Fibroblast of skin of right biceps (primary cell): ENCODE data around the gene ARAP3.

ENCODE experiments used
- DNase-seq: peaks from one replicate; pipeline ENCODE4 v3.0.0-alpha.2; 2013

ARAP3 gene

DNA sequence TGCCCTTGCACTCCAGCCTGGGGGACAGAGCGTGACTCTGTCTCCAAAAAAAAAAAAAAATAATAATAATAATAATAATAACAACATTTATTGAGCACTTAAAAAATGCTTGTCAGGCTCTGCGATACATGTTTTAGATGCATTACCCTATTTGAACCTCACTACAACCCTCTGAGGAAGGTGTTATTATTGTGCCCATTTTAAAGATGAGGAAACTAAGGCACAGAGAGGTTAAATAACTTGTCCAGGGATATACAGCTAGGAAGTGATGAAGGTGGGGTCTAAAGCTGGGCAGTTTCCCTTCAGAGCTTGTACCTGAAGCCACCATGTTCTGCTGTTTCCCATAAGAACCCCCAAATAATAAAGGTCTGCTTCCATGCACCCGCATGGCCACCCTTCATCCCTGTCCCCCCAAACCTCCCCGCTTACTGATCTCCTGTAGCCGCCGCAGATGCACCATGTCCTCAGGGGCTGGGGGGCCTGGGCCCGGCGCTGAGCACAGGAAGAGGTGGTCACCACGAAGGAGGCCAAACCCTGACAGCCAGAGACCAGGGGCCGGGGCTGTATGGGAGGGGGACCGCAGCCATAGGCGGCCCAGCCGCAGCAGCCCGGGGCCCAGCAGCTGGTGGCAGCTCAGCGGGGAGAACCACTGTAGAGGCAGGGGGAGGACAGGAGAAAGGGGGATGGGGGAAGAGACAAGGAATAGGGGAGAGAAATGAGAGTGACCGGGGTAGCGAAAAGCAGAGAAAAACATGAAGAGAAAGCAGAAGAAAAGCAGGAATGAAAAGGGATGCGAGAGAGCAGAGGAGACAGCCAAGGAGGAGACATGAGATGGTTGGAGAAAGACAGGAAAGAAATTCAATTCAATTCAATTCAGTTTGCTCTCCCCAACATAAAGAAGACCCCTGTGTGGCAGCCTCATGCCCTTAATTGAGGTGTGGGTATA is 15.8 kb downstream of the ARAP3 start:
- DNase-seq = no peak

DNA sequence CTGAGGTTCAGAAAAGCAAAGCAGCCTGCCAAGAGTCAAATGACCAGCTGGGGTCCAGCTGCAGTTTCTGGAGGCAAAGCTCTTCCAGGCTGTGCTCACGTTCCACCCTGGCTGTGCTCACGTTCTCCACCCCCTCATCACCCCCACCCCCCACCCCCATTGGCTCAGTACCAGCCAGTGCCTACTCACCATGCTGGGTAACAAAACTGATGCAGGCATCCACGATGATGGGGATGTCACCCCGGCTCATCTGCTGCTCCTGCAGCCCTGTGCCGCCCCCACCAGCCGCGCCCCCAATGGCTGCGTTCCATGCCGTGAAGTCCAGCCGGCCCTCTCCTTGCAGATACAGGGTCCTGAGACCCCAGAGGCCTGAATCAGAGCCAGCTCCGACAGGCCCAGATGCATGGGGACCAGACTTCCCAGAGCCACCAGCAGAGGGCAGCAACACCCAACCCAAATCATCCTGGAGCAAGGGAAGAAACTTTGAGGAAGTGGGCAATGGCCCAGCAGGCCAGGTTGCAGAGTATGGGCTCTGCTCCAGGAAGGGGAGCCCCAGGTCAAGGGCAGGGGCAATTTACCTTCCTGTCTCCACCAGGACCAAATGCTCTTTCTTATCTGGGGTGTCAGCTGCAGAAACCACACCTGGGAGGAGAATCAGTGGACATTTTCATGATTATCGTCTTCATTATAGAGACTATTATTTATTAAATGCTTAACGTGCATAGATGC is 17.1 kb downstream of the ARAP3 start:
- DNase-seq = peak; percentile 57

DNA sequence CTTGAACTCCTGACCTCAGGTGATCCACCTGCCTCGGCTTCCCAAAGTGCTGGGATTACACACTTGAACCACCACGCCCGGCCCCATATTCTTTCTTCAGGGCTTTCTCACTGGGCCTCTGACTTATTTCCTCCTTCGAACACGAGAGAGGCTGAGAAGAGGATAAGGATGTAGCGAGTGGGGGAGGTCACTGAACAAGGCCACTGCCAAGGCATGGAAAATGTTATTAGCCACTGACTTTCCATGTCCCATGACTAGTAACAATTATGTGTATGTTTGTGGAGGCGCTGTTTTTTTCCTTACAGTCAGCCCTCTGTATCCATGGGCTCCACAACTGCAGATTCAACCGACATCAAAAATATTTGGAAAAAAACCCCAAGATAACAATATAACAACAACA is 18.5 kb downstream of the ARAP3 start:
- DNase-seq = no peak

DNA sequence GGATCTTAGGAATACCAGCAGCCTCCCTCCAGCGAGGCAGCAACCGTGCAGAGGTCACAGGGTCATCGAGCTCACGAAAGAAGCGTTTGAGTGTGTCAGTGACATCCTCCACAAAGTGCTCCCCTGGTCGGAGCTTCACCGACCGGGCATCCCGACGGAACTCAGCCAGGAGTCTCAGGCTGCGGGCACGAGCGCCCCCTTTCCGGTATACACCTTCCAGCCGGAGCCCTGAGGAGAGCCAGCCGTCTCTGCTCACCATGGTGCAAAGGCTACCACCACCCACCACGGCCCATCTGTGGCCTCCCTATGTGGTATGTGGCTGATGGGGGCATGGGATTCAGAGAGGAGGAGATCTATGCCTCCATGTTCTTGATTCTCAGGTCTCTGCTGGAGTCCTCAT is 20.0 kb downstream of the ARAP3 start:
- DNase-seq = no peak

DNA sequence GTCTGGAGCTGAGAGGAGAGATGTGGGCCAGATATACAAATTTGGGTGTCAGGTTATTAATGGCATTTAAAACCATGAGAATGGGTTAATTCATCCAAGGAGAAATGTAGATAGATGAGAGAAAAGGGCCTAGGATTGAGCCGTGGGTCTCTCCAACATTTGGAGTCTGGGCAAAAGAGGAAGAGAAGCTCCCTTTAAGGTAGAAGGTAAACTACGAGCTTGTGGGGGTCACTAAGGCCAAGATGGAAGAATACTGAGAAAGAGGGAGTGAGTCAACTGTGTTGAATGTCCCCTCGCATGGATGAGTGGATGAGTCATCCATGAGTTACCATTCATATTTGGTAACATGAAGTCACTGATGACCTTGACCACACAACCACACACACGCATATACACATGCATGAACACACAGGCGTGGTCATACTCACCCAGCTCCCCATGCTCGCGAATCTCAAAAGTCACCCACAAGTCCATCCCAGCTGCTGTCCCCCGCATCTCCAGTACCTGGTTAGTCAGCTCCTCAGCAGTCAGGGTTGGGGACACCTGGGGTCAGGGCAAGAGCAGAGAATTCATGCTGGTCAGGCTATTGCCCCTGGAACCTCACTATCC is 24.0 kb downstream of the ARAP3 start:
- peak; percentile 95 for DNase-seq

DNA sequence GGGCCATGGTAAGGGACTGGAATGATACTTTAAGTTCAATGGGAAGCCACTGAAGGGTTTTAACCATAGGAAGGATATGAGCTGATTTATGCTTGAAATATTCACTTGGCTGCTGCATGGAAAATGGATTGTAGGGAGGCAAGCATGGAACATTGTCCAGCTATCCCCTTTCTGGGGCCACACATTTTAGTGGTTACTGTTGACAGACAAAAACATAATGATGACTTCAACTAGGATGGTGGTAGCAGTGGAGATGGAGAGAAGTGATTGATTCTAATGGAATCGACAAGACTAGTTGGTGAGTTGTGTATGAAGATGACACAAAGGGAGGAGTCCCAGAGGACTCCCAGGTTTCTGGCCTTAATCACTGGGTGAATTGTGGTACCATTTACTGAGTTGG is 24.6 kb downstream of the ARAP3 start:
- peak; percentile 58 for DNase-seq

DNA sequence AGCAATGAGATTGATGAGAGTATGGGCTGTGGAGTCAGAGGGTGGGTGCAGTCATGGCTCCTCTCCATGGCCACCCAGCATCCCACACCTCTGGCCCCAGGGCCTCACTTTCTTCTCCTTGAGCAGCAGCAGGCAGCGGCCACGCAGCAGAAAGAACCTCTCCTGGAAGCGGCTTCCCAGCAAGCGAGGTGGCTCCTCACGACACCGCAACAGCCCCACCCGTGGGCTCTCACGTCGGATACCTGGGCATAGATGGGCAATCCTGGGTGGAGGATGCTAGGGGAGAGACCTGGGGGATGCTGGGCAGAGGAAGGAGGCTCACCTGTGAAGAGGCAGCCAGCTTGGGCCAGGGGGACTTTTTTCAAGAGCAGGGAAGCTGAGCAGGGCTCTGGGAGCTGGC is 25.6 kb downstream of the ARAP3 start:
- DNase-seq = no peak

DNA sequence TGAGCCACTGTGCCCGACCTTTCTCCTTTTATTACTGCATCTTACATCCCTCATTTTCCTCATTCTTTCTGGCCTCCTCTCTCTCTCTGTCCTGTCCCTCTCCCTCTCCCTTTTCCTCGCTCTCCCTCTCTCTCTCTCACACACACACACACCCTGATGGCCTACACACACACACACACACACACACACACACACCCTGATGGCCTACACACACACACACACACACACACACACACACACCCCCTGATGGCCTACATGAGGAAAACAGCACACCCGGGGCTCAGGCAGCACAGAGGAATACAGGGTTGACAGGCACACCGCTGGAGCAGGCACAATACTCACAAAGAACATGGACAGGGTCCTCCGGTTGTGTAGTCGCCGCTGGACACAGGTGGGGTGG is 27.0 kb downstream of the ARAP3 start:
- DNase-seq = no peak

DNA sequence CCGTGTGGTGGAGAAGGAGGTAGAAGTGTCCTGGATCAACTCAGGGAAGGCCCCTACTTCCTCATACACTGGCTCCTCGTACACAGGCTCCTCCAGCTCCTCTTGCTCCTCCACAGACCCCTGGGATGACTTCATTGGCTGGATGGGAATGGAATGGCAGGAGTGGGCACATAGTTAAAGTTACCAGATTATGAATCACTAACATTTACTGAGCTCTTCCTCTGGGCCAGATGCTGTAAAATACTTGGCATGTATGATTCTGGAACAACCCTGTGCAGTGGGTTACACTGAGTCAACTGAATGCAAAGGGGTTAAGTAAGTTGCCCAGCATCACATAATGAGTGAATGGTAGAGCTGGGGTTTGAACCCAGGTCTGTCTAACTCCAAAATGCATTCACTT is 27.7 kb downstream of the ARAP3 start:
- peak; percentile 91 for DNase-seq

DNA sequence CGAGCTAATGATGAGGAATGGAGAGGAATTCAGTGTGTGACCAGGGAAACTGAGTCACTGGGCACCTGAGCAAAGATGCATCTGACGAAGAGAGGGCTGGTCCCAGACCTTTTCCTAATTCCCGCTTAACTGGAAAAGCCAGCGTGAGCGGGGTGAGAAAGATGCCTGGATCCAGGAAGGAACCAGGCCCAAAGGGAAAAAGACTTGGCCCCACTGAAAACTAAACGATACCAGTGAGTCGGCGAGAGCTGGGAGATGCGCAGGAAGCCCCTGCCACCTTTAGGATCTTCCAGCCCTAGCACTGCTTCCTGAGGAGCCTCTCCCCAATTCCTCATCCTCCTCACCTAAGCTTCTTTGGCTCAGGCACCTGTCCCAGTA is 30.3 kb downstream of the ARAP3 start:
- DNase-seq = no peak

DNA sequence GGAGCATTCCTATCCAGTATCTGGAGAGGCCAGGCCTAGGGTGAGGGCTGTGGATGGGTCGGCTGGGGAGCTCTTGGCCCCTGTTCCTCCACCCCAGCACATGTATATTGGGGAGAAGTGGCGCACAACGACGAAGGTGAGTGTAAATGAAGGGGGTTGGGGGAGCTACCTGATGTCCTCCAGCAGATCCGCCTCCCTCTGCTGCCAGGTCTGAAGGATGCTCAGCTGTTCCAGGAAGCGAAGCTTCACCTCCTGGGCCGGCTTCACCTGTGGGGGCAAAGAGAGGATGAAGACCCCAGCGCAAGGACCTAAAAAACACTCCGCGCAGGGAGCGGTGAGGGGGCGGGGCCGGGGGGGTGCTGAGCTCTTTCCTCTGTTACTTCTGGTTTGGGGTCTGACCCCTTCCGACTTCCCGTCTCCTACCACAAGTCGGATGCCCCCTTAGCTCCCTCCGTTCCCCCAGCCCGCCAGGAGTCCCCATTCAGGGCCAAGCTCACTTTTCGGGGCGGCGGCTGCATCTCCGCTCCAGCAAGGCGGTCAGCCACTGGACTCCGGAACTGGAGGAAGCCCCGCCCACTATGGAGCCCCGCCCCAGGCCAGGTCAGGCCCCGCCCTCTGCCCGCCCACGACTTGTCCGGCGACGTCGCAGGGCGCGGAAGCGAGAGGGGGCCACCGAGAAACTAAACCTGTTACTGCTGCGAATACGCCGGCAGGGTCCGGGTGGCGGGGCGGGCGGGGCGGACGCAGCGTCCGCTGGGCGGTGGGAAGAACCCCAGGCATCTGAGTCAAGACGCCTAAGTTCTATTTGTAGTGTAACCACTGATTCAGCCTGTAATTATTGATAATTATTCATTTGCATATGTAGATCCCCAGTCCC is 30.9 kb downstream of the ARAP3 start, which contains the start of gene FCHSD1:
FCHSD1 (minus strand) TSS at position 568 of the 877 bp plus-strand sequence; CDS start at position 518, 50 bp downstream.
- peak; percentile 72 for DNase-seq

DNA sequence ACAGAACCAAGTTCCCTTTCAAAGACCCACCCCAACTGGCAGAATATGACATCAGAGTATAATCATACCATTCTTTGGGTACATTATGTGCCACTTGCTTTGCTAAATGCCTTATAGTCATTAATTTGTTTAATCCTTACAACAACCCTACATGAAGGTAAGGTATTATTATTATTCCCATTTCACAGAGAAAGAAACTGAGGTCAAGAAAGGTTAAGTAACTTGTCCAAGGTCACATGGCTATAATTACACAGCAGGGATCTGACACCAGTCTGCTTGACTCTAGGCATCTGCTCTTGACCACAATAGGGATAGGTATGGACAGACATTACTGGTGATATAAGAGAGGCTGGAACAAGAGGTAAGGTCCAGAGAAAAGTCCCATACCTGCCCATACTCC is 32.1 kb downstream of the ARAP3 start:
- no peak for DNase-seq

DNA sequence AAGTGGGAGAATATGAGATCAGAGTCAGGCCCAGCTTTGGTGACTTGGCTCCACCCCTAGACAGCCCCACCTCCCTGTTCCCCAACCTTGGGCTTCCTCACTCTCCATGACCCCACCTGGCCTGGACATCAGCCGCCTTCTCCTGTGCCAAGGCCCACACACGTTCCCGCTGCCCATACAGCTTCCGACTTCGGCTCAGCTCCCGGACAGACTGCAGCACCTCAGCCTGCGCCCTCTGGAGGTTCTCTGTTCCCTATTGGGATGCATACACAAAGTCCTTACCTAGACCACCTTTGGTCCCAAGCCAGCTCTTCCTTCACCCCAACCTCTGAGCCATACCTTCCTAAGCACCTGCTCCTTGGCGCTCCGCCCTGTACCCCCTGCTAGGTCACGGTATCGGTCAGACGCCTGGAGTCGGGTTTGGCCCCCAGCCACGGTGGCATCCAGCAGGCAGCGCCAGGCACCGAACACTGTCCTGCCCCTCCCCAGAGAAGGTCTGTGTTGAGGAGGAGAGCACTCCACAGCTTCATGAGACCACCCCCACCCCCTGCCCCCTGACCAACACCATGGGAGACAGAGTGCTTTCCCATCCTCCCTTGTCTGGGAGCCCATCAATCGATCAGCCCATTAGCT is 32.9 kb downstream of the ARAP3 start:
- DNase-seq = no peak

DNA sequence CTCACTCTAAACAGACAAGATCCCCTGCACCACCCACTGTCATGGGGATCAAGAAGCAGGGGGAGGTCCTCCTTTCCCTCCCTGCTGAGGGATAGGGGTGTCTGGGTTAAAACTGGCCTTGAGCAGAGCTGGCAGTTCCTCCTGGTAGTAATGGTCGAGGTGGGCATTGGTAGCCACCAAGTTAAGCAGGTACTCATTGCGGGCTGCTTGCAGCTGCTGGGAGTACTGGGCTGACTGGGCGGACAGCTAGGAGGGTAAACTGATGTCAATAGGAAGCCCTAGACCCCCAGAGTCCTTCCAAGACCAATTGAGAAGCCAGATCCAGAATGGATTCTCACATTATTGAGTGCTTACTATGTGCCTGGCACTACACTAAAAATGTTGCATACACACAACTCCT is 34.2 kb downstream of the ARAP3 start:
- no peak for DNase-seq

DNA sequence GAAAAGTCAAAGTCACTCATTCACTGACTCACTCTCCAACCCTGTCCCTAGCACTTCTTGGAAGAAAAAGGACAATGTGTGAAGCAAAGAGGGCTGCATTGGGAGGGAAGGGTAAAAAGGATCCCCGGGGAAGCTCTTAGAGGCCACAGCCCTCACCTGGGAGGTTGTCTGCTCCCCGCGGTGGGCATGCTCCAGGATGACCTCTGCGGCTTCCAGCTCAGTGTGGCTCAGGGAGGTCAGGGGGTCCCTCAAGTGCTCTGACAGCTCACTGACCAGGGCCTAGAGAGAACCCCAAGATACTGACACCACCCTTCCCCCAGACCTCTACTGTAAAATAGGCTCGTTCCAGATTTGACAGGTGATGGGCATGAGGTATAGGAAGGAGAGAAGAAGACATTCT is 34.8 kb downstream of the ARAP3 start:
- DNase-seq = no peak

DNA sequence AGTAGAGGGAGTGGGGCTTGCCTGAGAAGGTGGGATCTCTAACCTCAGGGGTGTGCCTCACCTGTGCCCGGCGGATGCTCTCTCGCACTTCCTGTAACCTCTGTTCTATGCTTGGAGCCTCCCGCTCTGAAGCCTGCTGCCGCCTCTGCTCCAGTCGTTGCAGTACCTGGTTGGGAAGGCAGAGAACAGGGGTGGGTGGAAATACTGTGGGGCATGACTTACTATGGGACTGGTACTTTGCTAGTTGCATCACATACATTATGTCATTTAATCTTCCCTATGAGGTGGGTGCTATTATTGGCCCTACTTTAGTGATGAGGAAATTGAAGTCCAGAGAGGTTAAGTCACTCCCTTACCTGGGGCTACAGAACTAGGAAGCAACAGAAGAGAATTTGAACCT is 36.0 kb downstream of the ARAP3 start:
- no peak for DNase-seq

DNA sequence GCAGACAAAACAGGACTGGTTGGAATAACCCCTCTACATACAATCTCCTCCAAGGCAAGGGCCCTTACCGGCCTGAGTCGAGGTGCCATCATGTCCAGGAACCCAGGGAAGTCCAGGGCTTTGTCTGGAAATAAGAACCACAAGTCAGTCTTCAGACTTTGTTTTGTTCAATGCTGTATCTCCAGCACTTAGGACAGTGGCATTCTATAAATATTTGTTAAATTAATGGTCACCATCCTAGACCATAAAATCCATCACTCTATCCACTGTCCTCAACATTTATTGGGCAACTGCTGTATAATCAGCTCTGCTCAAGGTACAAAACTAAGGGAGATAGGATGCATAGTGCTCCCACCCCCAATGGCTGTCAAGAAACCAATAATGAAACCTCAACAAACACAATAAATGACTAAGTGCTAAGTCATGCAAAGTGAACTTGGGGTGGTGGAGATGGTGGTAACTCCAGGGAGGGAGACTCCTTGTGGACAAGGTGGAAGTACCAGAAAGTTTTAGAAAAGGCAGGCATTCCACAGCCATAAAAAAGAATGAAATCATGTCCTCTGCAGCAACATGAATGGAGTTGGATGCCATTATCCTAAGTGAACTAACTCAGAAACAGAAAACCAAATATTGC is 40.3 kb downstream of the ARAP3 start:
- DNase-seq = peak; percentile 82

DNA sequence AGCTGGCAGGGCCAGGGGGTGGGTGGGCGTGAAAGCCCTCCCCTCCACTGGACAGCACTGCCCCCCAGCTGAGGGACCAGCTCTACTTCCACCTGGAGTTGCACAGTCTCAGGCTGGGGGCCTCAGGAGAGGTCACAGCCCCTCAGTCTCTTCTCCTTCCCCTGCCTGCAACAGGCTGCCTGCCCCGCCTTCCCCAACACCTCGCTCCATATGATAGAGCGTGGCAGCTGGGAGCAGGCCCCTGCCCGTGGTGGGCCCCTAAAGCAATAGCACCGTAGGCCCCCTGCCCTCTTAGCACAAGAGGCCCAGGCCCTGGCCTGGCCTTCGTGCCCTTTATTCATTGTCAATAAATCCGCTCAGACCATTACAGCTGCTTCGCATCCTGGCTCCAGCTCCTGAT is 41.3 kb downstream of the ARAP3 start:
- no peak for DNase-seq

DNA sequence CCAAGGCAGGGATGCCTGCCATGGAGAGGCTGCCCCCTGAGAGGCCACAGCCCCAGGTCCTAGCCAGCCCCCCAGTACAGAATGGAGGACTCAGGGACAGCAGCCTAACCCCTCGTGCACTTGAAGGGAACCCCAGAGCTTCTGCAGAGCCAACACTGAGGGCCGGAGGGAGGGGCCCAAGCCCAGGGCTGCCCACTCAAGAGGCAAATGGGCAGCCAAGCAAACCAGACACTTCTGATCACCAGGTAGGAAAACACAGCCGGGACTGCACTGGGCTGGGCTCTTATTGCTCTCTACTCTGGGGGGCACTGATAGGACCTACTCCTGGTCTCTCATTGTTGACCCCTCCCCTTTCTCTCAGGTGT is 42.0 kb downstream of the ARAP3 start:
- DNase-seq = no peak

DNA sequence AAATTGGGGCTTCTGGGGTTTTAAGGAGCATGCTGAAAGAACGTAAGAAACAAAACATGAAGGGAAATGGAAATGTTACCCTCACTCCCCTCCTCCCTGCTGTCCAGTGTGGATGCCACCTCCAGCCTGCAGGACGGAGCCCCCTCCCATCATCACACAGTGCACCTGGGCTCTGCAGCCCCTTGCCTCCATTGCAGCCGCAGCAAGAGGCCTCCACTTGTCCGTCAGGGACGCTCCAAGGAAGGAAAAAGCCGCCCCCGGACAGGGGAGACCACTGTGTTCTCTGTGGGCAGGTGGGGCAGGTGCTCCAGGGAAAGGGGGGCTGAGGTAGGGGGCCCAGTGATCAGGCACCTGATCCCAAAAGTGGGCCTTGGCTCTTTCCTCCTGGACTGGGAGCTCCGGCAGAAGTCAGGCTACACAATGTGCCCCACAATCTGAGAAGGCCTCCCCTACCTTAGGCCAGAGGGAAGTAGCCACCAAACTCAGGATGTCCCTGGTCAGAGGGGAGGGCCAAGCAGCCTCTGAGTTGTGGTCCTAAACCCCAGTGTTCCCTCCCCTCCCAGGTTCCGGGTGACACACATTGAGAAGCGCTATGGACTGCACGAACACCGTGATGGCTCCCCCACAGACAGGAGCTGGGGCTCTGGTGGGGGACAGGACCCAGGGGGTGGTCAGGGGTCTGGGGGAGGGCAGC is 42.5 kb downstream of the ARAP3 start:
- DNase-seq = no peak

DNA sequence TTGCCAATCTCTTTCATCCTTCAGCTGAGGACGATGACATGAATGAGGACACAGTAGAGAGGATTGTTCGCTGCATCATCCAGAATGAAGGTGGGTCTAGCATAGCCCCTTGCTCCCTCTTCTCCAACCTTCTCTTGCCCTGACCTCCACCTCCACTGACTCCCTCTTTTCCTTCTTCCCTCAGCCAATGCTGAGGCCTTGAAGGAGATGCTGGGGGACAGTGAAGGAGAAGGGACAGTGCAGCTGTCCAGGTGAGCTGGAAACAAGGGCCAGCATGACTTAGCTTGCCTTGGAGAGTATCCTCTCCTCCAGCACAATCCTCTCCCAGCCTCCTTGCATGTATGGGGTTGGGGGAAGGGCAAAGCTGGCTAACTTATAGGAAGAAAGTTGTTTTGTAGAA is 43.3 kb downstream of the ARAP3 start:
- no peak for DNase-seq
